DND-41 (cell line): ENCODE data around the gene INTS6L.

Experiments
- ATAC-seq: fragments of 200-7000 bp; cut with Tn5 transposase; 3 replicates; pipeline ENCODE4 v1.9.1; 2021; ENCODE audit warnings: low read depth; ENCODE audit not compliant: insufficient read depth
- DNase-seq: peaks from one replicate; pipeline ENCODE4 v3.0.0-alpha.2; 2020
- H2AFZ ChIP-seq: 2 replicates; pipeline ENCODE4 v1.6.0; 2012; ENCODE audit warnings: low read depth, low read length
- H3K27ac ChIP-seq: 2 replicates; pipeline ENCODE4 v1.5.1; 2012; ENCODE audit warnings: low read length, inconsistent platforms
- H3K27me3 ChIP-seq: fragments of 200-600 bp; sonication (generic); 2 replicates; pipeline ENCODE4 v1.6.0; 2012; ENCODE audit warnings: low read length, mild to moderate bottlenecking, inconsistent platforms; ENCODE audit not compliant: insufficient read depth, poor library complexity
- H3K36me3 ChIP-seq: 2 replicates; pipeline ENCODE4 v1.5.1; 2012; ENCODE audit warnings: low read length, inconsistent platforms; ENCODE audit not compliant: insufficient read depth
- H3K4me1 ChIP-seq: 2 replicates; pipeline ENCODE4 v1.5.1; 2012; ENCODE audit warnings: mild to moderate bottlenecking, low read length; ENCODE audit not compliant: insufficient read depth
- H3K4me2 ChIP-seq: 2 replicates; pipeline ENCODE4 v1.6.0; 2012; ENCODE audit warnings: mild to moderate bottlenecking, moderate library complexity, low read length, inconsistent platforms; ENCODE audit not compliant: insufficient read depth
- H3K4me3 ChIP-seq, 2 experiments: fragments of 200-600 bp in 1 of 2; shearing (Covaris generic) in 1 of 2; 2 replicates each; pipeline ENCODE4 v1.5.1; 2012 to 2016; ENCODE audit warnings: inconsistent platforms in 2 of 2, low read length in 2 of 2, mild to moderate bottlenecking in 2 of 2, low read depth in 1 of 2, moderate library complexity in 1 of 2
- H3K79me2 ChIP-seq: 2 replicates; pipeline ENCODE4 v1.6.0; 2012; ENCODE audit warnings: low read length, inconsistent platforms; ENCODE audit not compliant: insufficient read depth
- H3K9ac ChIP-seq: 2 replicates; pipeline ENCODE4 v1.6.0; 2012; ENCODE audit warnings: low read depth, mild to moderate bottlenecking, inconsistent platforms, low read length, moderate library complexity
- H3K9me3 ChIP-seq: 2 replicates; pipeline ENCODE4 v1.5.1; 2012; ENCODE audit warnings: low read length, moderate library complexity, mild to moderate bottlenecking, inconsistent platforms; ENCODE audit not compliant: insufficient read depth, severe bottlenecking
- H4K20me1 ChIP-seq: 2 replicates; pipeline ENCODE4 v1.6.0; 2012; ENCODE audit warnings: low read length; ENCODE audit not compliant: insufficient read depth
- CTCF ChIP-seq: IDR thresholded peaks from 2 replicates; pipeline ENCODE4 v1.5.1; 2012; ENCODE audit warnings: borderline replicate concordance, low read length, moderate library complexity, mild to moderate bottlenecking; ENCODE audit not compliant: poor library complexity, severe bottlenecking; ENCODE audit errors: extremely low read depth
- EZH2 ChIP-seq: IDR thresholded peaks from 3 replicates; pipeline ENCODE4 v1.6.1; 2012; ENCODE audit warnings: borderline replicate concordance, low read depth, mild to moderate bottlenecking, moderate library complexity, low read length, inconsistent platforms; ENCODE audit not compliant: severe bottlenecking

Gene INTS6L

GRCh38 chrX:135505351-135505750 lies 15.1 kb upstream of the INTS6L start:
- H3K36me3 ChIP-seq: no peaks in the 10 kb centered on the region
- H4K20me1 ChIP-seq: no peaks in the 10 kb centered on the region
- no peak for TF ChIP-seq EZH2
- DNase-seq: no peak
- H3K4me1 ChIP-seq: no peaks in the 10 kb centered on the region
- H3K9me3 ChIP-seq: no peaks in the 10 kb centered on the region
- H3K79me2 ChIP-seq: no peaks in the 10 kb centered on the region
- H3K27ac ChIP-seq: no peak overlapping the region
- H3K4me2 ChIP-seq: no peak overlapping the region
- no peak for ATAC-seq
- H3K27me3 ChIP-seq: no peaks in the 10 kb centered on the region
- no peak overlapping the region for H3K4me3 ChIP-seq
- H3K9ac ChIP-seq: no peak overlapping the region
- no peak overlapping the region for H2AFZ ChIP-seq

- no peaks in the 10 kb centered on the region for H3K79me2 ChIP-seq
- no peak overlapping the region for H3K4me2 ChIP-seq
- H3K4me3 ChIP-seq: no peak overlapping the region
- TF ChIP-seq EZH2: no peak
- no peak for TF ChIP-seq CTCF
- DNase-seq: no peak
- no peak overlapping the region for H3K9ac ChIP-seq
- no peaks in the 10 kb centered on the region for H3K27me3 ChIP-seq
- no peak overlapping the region for H2AFZ ChIP-seq
- H3K4me1 ChIP-seq: no peaks in the 10 kb centered on the region
- ATAC-seq: no peak
- H3K36me3 ChIP-seq: no peaks in the 10 kb centered on the region
- no peaks in the 10 kb centered on the region for H4K20me1 ChIP-seq
- H3K9me3 ChIP-seq: no peaks in the 10 kb centered on the region
- H3K27ac ChIP-seq: no peak overlapping the region
Observed at GRCh38 chrX:135509885-135510284, 10.6 kb upstream of the INTS6L start.

GRCh38 chrX:135512508-135513129 lies 7.8 kb upstream of the INTS6L start:
- no peak overlapping the region for H3K4me3 ChIP-seq
- H3K79me2 ChIP-seq: no peaks in the 10 kb centered on the region
- no peaks in the 10 kb centered on the region for H3K36me3 ChIP-seq
- TF ChIP-seq CTCF (no peak), EZH2 (no peak)
- no peaks in the 10 kb centered on the region for H3K27me3 ChIP-seq
- no peaks in the 10 kb centered on the region for H4K20me1 ChIP-seq
- no peaks in the 10 kb centered on the region for H3K9me3 ChIP-seq
- no peak overlapping the region for H3K4me2 ChIP-seq
- DNase-seq: no peak
- no peak for ATAC-seq
- no peak overlapping the region for H3K9ac ChIP-seq
- H3K4me1 ChIP-seq: no peaks in the 10 kb centered on the region
- no peak overlapping the region for H3K27ac ChIP-seq
- no peak overlapping the region for H2AFZ ChIP-seq

- Histone ChIP-seq H3K9me3 (no peaks in the 10 kb centered on the region), H3K4me1 (no peaks in the 10 kb centered on the region), H3K4me2 (no peak overlapping the region), H3K27ac (no peak overlapping the region), H3K4me3 (no peak overlapping the region), H3K79me2 (no peaks in the 10 kb centered on the region), H3K36me3 (no peaks in the 10 kb centered on the region), H3K9ac (no peak overlapping the region), H3K27me3 (no peaks in the 10 kb centered on the region), H4K20me1 (no peaks in the 10 kb centered on the region), H2AFZ (no peak overlapping the region)
- DNase-seq: no peak
- no peak for ATAC-seq
- no peak for TF ChIP-seq CTCF
- TF ChIP-seq EZH2: no peak
Observed at GRCh38 chrX:135513130-135513515, 7.3 kb upstream of the INTS6L start.
